Mucosa of rectum (tissue), 2 donors: ENCODE measurements around the gene EIF4ENIF1.
A peak's percentile ranks its signal among the peaks of the same experiment; 100 is the strongest.
"Not testable (repeated sequence)": the region's sequence is repeated elsewhere in the genome, so short reads cannot be mapped to it uniquely, and the experiment has no call there.

Experiments used
- H3K27ac ChIP-seq, 2 donors: one replicate each; pipeline ENCODE4 v1.7.0; 2013; ENCODE audit warnings: inconsistent platforms in 2 of 2, low read depth in 2 of 2, low read length in 2 of 2
- H3K27me3 ChIP-seq, 2 donors: one replicate each; pipeline ENCODE4 v1.7.0; 2013; ENCODE audit warnings: low read length in 2 of 2; ENCODE audit not compliant: control insufficient read depth in 2 of 2, insufficient read depth in 2 of 2
- H3K36me3 ChIP-seq, 2 donors: one replicate each; pipeline ENCODE4 v1.7.0; 2013; ENCODE audit warnings: low read length in 2 of 2; ENCODE audit not compliant: control insufficient read depth in 2 of 2, insufficient read depth in 2 of 2
- H3K4me1 ChIP-seq, 2 donors: one replicate each; pipeline ENCODE4 v1.7.0; 2013; ENCODE audit warnings: low read length in 2 of 2, mild to moderate bottlenecking in 1 of 2; ENCODE audit not compliant: control insufficient read depth in 2 of 2, insufficient read depth in 2 of 2
- H3K4me3 ChIP-seq, 2 donors: one replicate each; pipeline ENCODE4 v1.7.0; 2013; ENCODE audit warnings: low read length in 2 of 2
- H3K9ac ChIP-seq, 2 donors: one replicate each; pipeline ENCODE4 v1.7.0; 2013; ENCODE audit warnings: low read length in 2 of 2, low read depth in 1 of 2, mild to moderate bottlenecking in 1 of 2
- H3K9me3 ChIP-seq, 2 donors: one replicate each; pipeline ENCODE4 v1.7.0; 2013; ENCODE audit warnings: low read length in 2 of 2; ENCODE audit not compliant: control insufficient read depth in 2 of 2
- donor health status: healthy.
- donor health status: Normal muscosa, but diverticular disease.

Gene EIF4ENIF1

DNA sequence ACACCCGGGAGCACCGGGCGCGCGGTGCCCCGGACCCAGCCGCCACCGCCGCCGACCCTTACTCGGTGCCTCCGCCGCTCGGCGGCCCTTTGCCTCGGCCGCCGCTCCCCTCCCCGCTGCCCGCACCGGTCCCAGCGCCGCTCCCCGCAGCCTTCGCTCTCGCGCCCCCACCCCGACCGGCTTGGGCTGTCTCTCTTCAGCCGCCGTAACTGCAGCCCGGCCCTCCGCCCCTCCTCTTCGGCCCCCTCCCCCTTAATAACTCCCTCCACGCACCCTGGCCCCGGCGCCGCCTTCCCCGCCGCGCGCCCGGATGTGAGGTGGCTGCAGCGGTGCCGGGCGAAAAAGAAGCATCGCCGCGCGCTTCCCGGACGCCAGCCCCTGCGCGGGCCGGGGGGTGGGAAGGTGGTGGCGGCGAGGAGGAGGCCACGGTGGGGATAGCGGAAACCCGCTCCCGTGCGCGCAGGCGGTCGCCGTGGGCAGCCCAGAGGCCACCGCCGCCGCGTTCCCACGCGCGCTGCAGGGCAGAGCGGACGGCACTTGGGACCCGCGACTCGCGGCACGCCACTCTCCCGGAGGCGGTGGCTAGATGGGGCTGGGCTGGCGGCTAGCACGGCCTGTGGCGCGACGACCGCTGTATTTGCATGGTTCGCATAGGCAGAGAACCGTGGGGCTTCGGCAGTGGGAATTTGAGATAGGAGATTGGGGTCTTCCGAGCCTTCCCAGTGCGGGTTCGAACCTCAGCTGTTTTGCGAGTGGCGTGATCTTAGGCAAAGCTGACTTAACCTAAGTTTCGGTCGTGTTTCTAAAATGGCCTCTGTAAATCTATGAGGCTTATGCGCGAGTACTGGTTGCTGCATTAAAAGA, at the start of gene EIF4ENIF1:
Gene EIF4ENIF1 (minus strand): TSS at position 211 of the 864 bp plus-strand sequence. CDS start 1,124 bp downstream, outside the sequence.
- Histone ChIP-seq H3K9me3 (no peaks in the 10 kb centered on the region), H3K4me1 (peaks cover 17 to 24% of the 10 kb centered on the region in 2 donors), H3K27ac (peak within 1 kb of the TSS; percentile 96), H3K9ac (peak within 1 kb of the TSS; percentile 83 to 95), H3K4me3 (peak within 1 kb of the TSS; percentile 80 to 97), H3K36me3 (peaks cover 0 to 5% of the 10 kb centered on the region in 2 donors), H3K27me3 (no peaks in the 10 kb centered on the region)

- H3K27ac ChIP-seq: no peak overlapping the region
- H3K4me1 ChIP-seq: no peaks in the 10 kb centered on the region
- no peak overlapping the region for H3K4me3 ChIP-seq
- H3K9me3 ChIP-seq: no peaks in the 10 kb centered on the region
- peaks cover 0 to 5% of the 10 kb centered on the region in 2 donors for H3K36me3 ChIP-seq
- no peaks in the 10 kb centered on the region for H3K27me3 ChIP-seq
- no peak overlapping the region for H3K9ac ChIP-seq
These were observed 49.2 kb upstream of the EIF4ENIF1 start for GRCh38 chr22:31538815-31539214.

DNA sequence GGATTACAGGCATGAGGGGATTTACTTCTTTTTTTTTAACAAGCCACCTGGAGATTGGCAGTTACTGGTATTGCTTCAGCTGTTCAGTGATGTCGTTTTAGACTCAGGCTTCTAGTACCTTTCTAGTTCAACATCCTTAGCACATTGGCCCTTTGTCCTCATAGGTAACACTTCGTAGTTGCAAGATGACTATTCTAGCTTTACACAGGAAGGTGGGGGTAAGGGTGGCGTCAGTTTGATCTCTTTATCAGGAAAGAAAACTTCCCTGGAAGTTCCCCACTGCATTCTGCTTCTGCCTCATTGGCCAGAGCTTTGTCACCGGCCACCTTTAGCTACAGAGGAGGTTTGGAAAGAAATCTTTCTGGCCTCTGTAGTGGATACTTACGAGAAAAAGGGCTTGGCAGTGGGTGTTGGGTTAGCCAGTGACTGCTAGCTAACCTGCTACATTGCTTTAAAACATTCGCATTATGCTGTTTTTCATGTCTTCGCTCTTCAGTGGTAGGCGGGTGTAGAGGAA, 47.4 kb upstream of the EIF4ENIF1 start:
- no peak overlapping the region for H3K27ac ChIP-seq
- no peak overlapping the region for H3K9ac ChIP-seq
- peaks cover 0 to 5% of the 10 kb centered on the region in 2 donors for H3K36me3 ChIP-seq
- no peaks in the 10 kb centered on the region for H3K9me3 ChIP-seq
- no peaks in the 10 kb centered on the region for H3K4me1 ChIP-seq
- H3K27me3 ChIP-seq: no peaks in the 10 kb centered on the region
- no peak overlapping the region for H3K4me3 ChIP-seq

DNA sequence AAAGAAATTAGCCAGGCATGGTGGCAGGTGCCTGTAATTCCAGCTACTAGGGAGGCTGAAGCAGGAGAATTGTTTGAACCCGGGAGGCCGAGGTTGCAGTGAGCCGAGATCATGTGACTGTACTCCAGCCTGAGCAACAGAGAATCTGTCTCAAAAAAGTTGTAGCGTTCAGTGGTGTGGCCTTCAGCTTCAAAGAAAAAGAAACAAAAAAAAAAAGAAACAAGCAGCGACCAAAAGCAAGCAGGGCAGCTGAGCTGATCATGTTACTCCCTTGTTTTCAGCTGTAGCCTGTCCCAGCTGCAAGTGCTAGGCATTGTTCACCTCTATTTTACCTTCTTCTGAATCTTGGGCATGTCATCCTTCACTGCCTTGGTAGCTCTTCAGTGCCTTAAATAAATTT, 43.7 kb upstream of the EIF4ENIF1 start:
- H3K9me3 ChIP-seq: no peaks in the 10 kb centered on the region
- H3K9ac ChIP-seq: no peak overlapping the region
- H3K4me3 ChIP-seq: no peak overlapping the region
- no peaks in the 10 kb centered on the region for H3K36me3 ChIP-seq
- H3K27me3 ChIP-seq: no peaks in the 10 kb centered on the region
- H3K4me1 ChIP-seq: peaks cover 0 to 7% of the 10 kb centered on the region in 2 donors
- no peak overlapping the region for H3K27ac ChIP-seq

DNA sequence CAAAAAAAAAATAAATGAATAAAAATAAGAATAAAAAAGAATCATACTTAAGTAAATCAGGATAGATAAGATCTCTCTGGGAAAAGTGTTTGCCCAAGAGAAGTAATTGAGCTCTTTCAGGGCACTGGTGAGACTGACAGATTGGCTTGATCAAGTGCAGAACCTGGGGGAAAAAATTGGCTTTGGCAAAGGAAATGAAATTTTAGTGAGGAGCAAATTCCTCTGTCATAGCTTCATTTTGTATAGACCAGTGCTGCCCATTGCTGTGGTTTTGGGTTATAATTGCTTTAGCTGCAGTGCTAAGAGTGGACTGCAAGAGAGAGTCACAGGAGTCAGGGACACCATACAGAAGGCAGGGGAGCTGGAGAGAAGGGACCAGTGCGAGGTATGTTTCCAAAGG, 42.4 kb upstream of the EIF4ENIF1 start:
- H3K9me3 ChIP-seq: no peaks in the 10 kb centered on the region

DNA sequence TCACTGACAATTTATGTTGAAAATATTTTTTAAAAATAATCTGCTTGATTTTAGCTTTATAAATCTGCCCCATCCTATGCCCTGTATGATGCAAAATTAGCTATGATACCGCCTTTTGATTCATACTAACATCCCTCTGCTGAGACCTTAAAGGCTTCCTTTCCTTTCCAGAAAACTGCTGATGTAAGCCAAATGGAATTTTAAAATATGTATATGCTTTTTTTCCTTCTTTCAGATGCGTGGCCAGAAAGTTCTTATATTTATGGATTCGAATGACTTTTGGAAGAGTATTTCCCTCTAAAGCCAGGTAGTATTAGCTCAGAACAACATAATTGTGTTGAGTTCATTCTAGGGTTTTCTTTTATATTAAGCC, 41.2 kb upstream of the EIF4ENIF1 start:
- Histone ChIP-seq H3K27ac (no peak overlapping the region), H3K4me3 (no peak overlapping the region)

More for the DNA sequence above, 42.4 kb upstream of the EIF4ENIF1 start:
- no peak overlapping the region for H3K4me3 ChIP-seq
- H3K36me3 ChIP-seq: no peaks in the 10 kb centered on the region
- peaks cover 0 to 7% of the 10 kb centered on the region in 2 donors for H3K4me1 ChIP-seq
- H3K27ac ChIP-seq: no peak overlapping the region
- H3K9ac ChIP-seq: no peak overlapping the region
- no peaks in the 10 kb centered on the region for H3K27me3 ChIP-seq

GRCh38 chr22:31526270-31526669, 36.6 kb upstream of the EIF4ENIF1 start:
- Histone ChIP-seq H3K36me3 (no peaks in the 10 kb centered on the region), H3K9me3 (no peaks in the 10 kb centered on the region), H3K4me1 (peaks cover 0 to 7% of the 10 kb centered on the region in 2 donors), H3K27me3 (no peaks in the 10 kb centered on the region), H3K27ac (no peak overlapping the region), H3K4me3 (no peak overlapping the region), H3K9ac (no peak overlapping the region)

More for the DNA sequence above, 41.2 kb upstream of the EIF4ENIF1 start:
- Histone ChIP-seq H3K9ac (no peak overlapping the region), H3K27me3 (no peaks in the 10 kb centered on the region), H3K4me1 (peaks cover 0 to 7% of the 10 kb centered on the region in 2 donors), H3K9me3 (no peaks in the 10 kb centered on the region), H3K36me3 (no peaks in the 10 kb centered on the region)

DNA sequence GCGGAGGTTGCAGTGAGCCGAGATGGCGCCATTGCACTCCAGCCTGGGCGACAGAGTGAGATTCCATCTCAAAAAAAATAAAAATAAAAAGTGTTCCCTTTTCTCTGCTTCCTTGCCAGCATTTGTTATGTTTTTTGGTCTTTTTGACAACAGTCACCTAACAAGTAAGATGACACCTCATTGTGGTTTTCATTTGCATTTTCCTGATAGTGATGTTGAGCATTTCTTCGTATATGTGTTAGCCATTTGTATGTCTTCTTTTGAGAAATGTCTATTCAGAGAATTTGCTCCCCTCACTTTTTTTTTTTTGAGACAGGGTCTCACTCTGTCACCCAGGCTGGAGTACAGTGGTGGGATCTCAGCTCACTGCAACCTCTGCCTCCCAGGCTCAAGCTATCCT, 34.5 kb upstream of the EIF4ENIF1 start:
- not testable (repeated sequence) for H3K27ac ChIP-seq, H3K4me1 ChIP-seq, H3K4me3 ChIP-seq, H3K36me3 ChIP-seq, H3K9ac ChIP-seq, H3K9me3 ChIP-seq, H3K27me3 ChIP-seq

DNA sequence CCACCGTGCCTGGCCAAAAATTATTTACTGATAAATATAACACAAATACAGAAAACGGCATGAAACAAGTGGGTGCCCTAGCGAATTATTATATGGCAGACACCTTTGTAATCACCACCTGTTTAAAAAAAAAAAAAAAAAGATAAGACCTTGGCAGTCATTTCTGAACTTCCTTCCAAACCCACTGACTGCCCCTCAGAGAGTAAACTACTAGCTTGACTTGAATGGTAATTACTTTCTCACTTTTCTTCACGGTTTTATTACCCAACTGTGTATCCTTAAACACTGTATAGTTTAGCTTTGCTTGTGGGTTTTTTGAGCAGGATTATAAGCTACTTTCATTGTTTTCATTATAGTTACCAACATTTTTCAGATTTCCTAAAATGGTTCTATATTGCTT, 30.4 kb upstream of the EIF4ENIF1 start:
- H3K4me3 ChIP-seq: no peak overlapping the region
- H3K27ac ChIP-seq: no peak overlapping the region
- H3K9me3 ChIP-seq: no peaks in the 10 kb centered on the region
- no peak overlapping the region for H3K9ac ChIP-seq
- no peaks in the 10 kb centered on the region for H3K27me3 ChIP-seq
- no peaks in the 10 kb centered on the region for H3K4me1 ChIP-seq
- peaks cover 0 to 4% of the 10 kb centered on the region in 2 donors for H3K36me3 ChIP-seq

DNA sequence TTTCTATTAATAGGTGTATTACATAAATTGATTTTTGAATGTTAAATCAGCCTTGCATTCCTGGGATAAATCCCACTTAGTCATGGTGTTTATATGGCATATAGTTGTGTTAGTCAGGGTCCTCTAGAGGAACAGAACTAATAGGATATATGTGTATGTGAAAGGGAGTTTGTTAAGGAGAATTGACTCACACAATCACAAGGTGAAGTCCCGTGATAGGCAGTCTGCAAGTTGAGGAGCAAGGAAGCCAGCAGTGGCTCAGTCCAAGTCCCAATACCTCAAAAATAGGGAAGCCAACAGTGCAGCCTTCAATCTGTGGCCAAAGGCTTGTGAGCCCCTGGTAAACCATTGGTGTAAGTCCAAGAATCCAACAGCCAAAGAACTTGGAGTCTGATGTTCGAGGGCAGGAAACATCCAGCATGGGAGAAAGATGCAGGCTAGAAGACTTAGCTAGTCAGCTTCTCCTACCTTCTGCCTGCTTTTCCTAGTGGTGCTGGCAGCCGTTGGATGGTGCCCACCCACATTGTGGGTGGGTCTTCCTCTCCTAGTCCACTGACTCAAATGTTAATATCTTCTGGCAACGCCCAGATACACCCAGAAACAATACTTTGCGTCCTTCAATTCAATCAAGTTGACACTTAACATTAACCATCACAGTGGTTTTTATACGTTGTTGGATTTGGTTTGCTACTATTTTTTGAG, 19.6 kb upstream of the EIF4ENIF1 start:
- no peaks in the 10 kb centered on the region for H3K4me1 ChIP-seq
- no peak overlapping the region for H3K4me3 ChIP-seq
- no peaks in the 10 kb centered on the region for H3K27me3 ChIP-seq
- peaks cover 9 to 11% of the 10 kb centered on the region in 2 donors for H3K36me3 ChIP-seq
- H3K9me3 ChIP-seq: no peaks in the 10 kb centered on the region
- no peak overlapping the region for H3K9ac ChIP-seq
- no peak overlapping the region for H3K27ac ChIP-seq
